ENCODE results near the gene FIGN.

The FIGN gene

GRCh38 chr2:163701399-163702195, 34.2 kb downstream of the FIGN start:
- no peak for DNase-seq

GRCh38 chr2:163698857-163699256, 37.0 kb downstream of the FIGN start:
- no peak for DNase-seq

GRCh38 chr2:163697846-163698637, 37.8 kb downstream of the FIGN start:
- no peak for DNase-seq

- no peak for DNase-seq
Measured at GRCh38 chr2:163697429-163697828, 38.4 kb downstream of the FIGN start.

- no peak for DNase-seq
Measured at GRCh38 chr2:163693484-163693883, 42.3 kb downstream of the FIGN start.

- DNase-seq: no peak
Measured at GRCh38 chr2:163692611-163693482, 43.0 kb downstream of the FIGN start.

- no peak for DNase-seq
Measured at GRCh38 chr2:163692081-163692480, 43.7 kb downstream of the FIGN start.

GRCh38 chr2:163690896-163691295, 44.9 kb downstream of the FIGN start:
- DNase-seq: no peak

GRCh38 chr2:163687217-163687616, 48.6 kb downstream of the FIGN start:
- DNase-seq: no peak

GRCh38 chr2:163686289-163686688, 49.5 kb downstream of the FIGN start:
- no peak for DNase-seq

GRCh38 chr2:163682695-163683094, 53.1 kb downstream of the FIGN start:
- DNase-seq: no peak

- DNase-seq: no peak
Measured at GRCh38 chr2:163681745-163682144, 54.1 kb downstream of the FIGN start.

GRCh38 chr2:163675388-163675787, 60.4 kb downstream of the FIGN start:
- no peak for DNase-seq

- DNase-seq: no peak
Measured at GRCh38 chr2:163673522-163673921, 62.3 kb downstream of the FIGN start.

GRCh38 chr2:163670929-163671328, 64.9 kb downstream of the FIGN start:
- no peak for DNase-seq

GRCh38 chr2:163669506-163669905, 66.3 kb downstream of the FIGN start:
- no peak for DNase-seq

GRCh38 chr2:163667064-163667887, 68.5 kb downstream of the FIGN start:
- DNase-seq: no peak

GRCh38 chr2:163665817-163666216, 70.0 kb downstream of the FIGN start:
- DNase-seq: no peak

GRCh38 chr2:163665051-163665450, 70.8 kb downstream of the FIGN start:
- DNase-seq: no peak

GRCh38 chr2:163664610-163665009, 71.2 kb downstream of the FIGN start:
- DNase-seq: no peak

- no peak for DNase-seq
Measured at GRCh38 chr2:163662141-163662780, 73.5 kb downstream of the FIGN start.

GRCh38 chr2:163659224-163659623, 76.6 kb downstream of the FIGN start:
- no peak for DNase-seq

Measured in stimulated activated naive CD4-positive, alpha-beta T cell (primary cell).